Prostate gland (tissue), 2 donors: ENCODE results near the gene ANKRD49.

Experiments used
- CTCF ChIP-seq, 4 experiments: fragments of 200-600 bp in 2 of 4; fragments of 450-650 bp in 2 of 4; sonication (generic) in 2 of 4; IDR thresholded peaks; 1 replicate in 3 of 4; 2 replicates in 1 of 4; pipeline ENCODE4 v1.5.1; 2016 to 2019; ENCODE audit warnings: antibody characterized with exemption in 4 of 4, mild to moderate bottlenecking in 2 of 4, moderate library complexity in 2 of 4
- POLR2A ChIP-seq: fragments of 450-650 bp; IDR thresholded peaks from one replicate; pipeline ENCODE4 v1.6.1; 2016; ENCODE audit warnings: antibody characterized with exemption, mild to moderate bottlenecking

GRCh38 chr11:94447149-94447548 lies 46.6 kb upstream of the ANKRD49 start:
- no peak for TF ChIP-seq CTCF (IDR thresholded peaks at IDR 0.05)
- no peak for TF ChIP-seq POLR2A
